IMR-90 (cell line): ENCODE results near the gene ME3. TPM values are rescaled to one million over a fixed set of nuclear protein-coding genes. Genes with fewer than 3 reads are reported as not detected.
A peak's percentile ranks its signal among the peaks of the same experiment; 100 is the strongest.

Source experiments
- ATAC-seq: fragments of 200-7000 bp; cut with Tn5 transposase; 2 replicates; pipeline ENCODE4 v1.9.1; 2020; ENCODE audit warnings: low read depth, mild to moderate bottlenecking, moderate library complexity
- BruUV-seq: library from RNA; stranded (reverse); fragments of 400-500 nt; replicated peaks from 2 replicates; lab custom pipeline; 2021; lab: Mats Ljungman, UMichigan
- CTCF ChIA-PET: fragments of 300-600 bp; formaldehyde crosslinking; extraction: SDS; loops from one replicate; lab custom pipeline; 2021; ENCODE audit warnings: antibody characterized with exemption; lab: Yijun Ruan, JAX
- POLR2A ChIA-PET: fragments of 300-600 bp; sonication (Branson Sonifier 250); formaldehyde crosslinking; loops from one replicate; lab custom pipeline; 2022; ENCODE audit warnings: antibody characterized with exemption; ENCODE audit not compliant: unreplicated experiment; lab: Charles Lee
- DNase-seq: peaks from one replicate; pipeline ENCODE4 v3.0.0; 2013
- H2AFZ ChIP-seq: replicated peaks from 2 replicates; pipeline ENCODE3; 2013; ENCODE audit warnings: low read length, mild to moderate bottlenecking; ENCODE audit not compliant: poor library complexity
- H2AK5ac ChIP-seq: 2 replicates; pipeline ENCODE4 v1.6.1; 2013; ENCODE audit warnings: low read depth, low read length, inconsistent platforms
- H2AK9ac ChIP-seq: replicated peaks from 2 replicates; pipeline ENCODE3; 2013; ENCODE audit warnings: mild to moderate bottlenecking, low read depth, low read length, moderate library complexity; ENCODE audit not compliant: poor library complexity
- H2BK120ac ChIP-seq: 2 replicates; pipeline ENCODE4 v1.6.1; 2013; ENCODE audit warnings: low read depth, low read length, inconsistent platforms
- H2BK15ac ChIP-seq: 3 replicates; pipeline ENCODE4 v1.6.1; 2013; ENCODE audit warnings: low read depth, low read length, inconsistent platforms
- H2BK20ac ChIP-seq: 2 replicates; pipeline ENCODE4 v1.6.1; 2013; ENCODE audit warnings: low read depth, mild to moderate bottlenecking, inconsistent platforms, low read length, moderate library complexity
- H2BK5ac ChIP-seq: 2 replicates; pipeline ENCODE4 v1.6.1; 2013; ENCODE audit warnings: mild to moderate bottlenecking, low read depth, low read length, inconsistent platforms; ENCODE audit not compliant: poor library complexity, severe bottlenecking
- H3K14ac ChIP-seq: replicated peaks from 2 replicates; pipeline ENCODE4 v1.6.1; 2013; ENCODE audit warnings: low read depth, low read length, inconsistent platforms
- H3K18ac ChIP-seq: 2 replicates; pipeline ENCODE4 v1.6.1; 2013; ENCODE audit warnings: low read depth, low read length, control low read depth
- H3K23ac ChIP-seq: 2 replicates; pipeline ENCODE4 v1.6.1; 2013; ENCODE audit warnings: low read depth, low read length, inconsistent platforms
- H3K27ac ChIP-seq: 2 replicates; pipeline ENCODE4 v1.5.1; 2013; ENCODE audit warnings: mild to moderate bottlenecking, control low read depth, low read length; ENCODE audit not compliant: insufficient read depth
- H3K27me3 ChIP-seq: 2 replicates; pipeline ENCODE4 v1.6.1; 2013; ENCODE audit warnings: low read length; ENCODE audit not compliant: control insufficient read depth, insufficient read depth
- H3K36me3 ChIP-seq: 2 replicates; pipeline ENCODE4 v1.6.1; 2013; ENCODE audit warnings: low read length, mixed read lengths; ENCODE audit not compliant: control insufficient read depth, insufficient read depth
- H3K4ac ChIP-seq: 2 replicates; pipeline ENCODE4 v1.6.1; 2013; ENCODE audit warnings: low read depth, low read length, inconsistent platforms
- H3K4me1 ChIP-seq: 2 replicates; pipeline ENCODE4 v1.6.1; 2013; ENCODE audit warnings: low read length, mixed read lengths; ENCODE audit not compliant: control insufficient read depth, insufficient read depth
- H3K4me2 ChIP-seq: 2 replicates; pipeline ENCODE4 v1.6.1; 2013; ENCODE audit warnings: low read depth, mild to moderate bottlenecking, control low read depth, low read length, moderate library complexity
- H3K4me3 ChIP-seq: 2 replicates; pipeline ENCODE4 v1.5.1; 2013; ENCODE audit warnings: low read depth, mild to moderate bottlenecking, control low read depth, low read length, moderate library complexity; ENCODE audit not compliant: insufficient read depth
- H3K56ac ChIP-seq: 2 replicates; pipeline ENCODE4 v1.6.1; 2013; ENCODE audit warnings: low read length, inconsistent platforms; ENCODE audit not compliant: insufficient read depth; ENCODE audit errors: extremely low read depth
- H3K79me1 ChIP-seq, 2 experiments: 2 replicates each; pipeline ENCODE4 v1.6.1; 2013; ENCODE audit warnings: low read length in 2 of 2, inconsistent platforms in 1 of 2, low read depth in 1 of 2
- H3K9ac ChIP-seq: 2 replicates; pipeline ENCODE4 v1.6.1; 2013; ENCODE audit warnings: low read depth, low read length, control low read depth
- H3K9me1 ChIP-seq: 2 replicates; pipeline ENCODE4 v1.6.1; 2013; ENCODE audit warnings: low read length, inconsistent platforms; ENCODE audit not compliant: insufficient read depth
- H3K9me3 ChIP-seq: 2 replicates; pipeline ENCODE4 v1.6.1; 2013; ENCODE audit warnings: low read length; ENCODE audit not compliant: control insufficient read depth, insufficient read depth
- H4K20me1 ChIP-seq: 2 replicates; pipeline ENCODE4 v1.6.1; 2013; ENCODE audit warnings: low read length, inconsistent platforms; ENCODE audit not compliant: insufficient read depth
- H4K5ac ChIP-seq: 2 replicates; pipeline ENCODE4 v1.6.1; 2013; ENCODE audit warnings: mild to moderate bottlenecking, low read depth, low read length, control low read depth
- H4K8ac ChIP-seq, 2 experiments: 2 replicates each; pipeline ENCODE4 v1.6.1; 2013; ENCODE audit warnings: low read depth in 2 of 2, low read length in 2 of 2, control low read depth in 1 of 2, inconsistent platforms in 1 of 2
- H4K91ac ChIP-seq: 2 replicates; pipeline ENCODE4 v1.6.1; 2013; ENCODE audit warnings: low read depth, low read length, inconsistent platforms; ENCODE audit not compliant: insufficient read depth
- FOS ChIP-seq: fragments of 150-350 bp; IDR thresholded peaks from 2 replicates; pipeline ENCODE4 v1.6.1; 2016; ENCODE audit warnings: low read depth, low read length
- MAFK ChIP-seq: IDR thresholded peaks from 2 replicates; pipeline ENCODE4 v1.6.1; 2012; ENCODE audit warnings: low read depth, low read length, improper control_type of control experiment
- MAZ ChIP-seq: IDR thresholded peaks from 2 replicates; pipeline ENCODE4 v1.6.1; 2012; ENCODE audit warnings: low read depth, mild to moderate bottlenecking, low read length, improper control_type of control experiment, moderate library complexity, borderline replicate concordance
- WGBS, 2 experiments: methylation state at CpG; one replicate each; pipeline versions ENCODE4 v1.1.5 to v1.1.7; 2013; ENCODE audit warnings: missing lambda C conversion rate in 2 of 2; ENCODE audit not compliant: insufficient read length in 1 of 2; ENCODE audit errors: extremely low coverage in 2 of 2; 5-methylcytosine and 5-hydroxymethylcytosine counted together
- dilution Hi-C: fragments of 300-500 bp; cut with HindIII; formaldehyde crosslinking; loops from one replicate; pipeline ENCODE4 v1.14.3; 2018; ENCODE audit warnings: low sequenced_read_pairs; ENCODE audit not compliant: unreplicated experiment
- in situ Hi-C: fragments of 300-500 bp; cut with MboI; formaldehyde crosslinking; loops from 3 replicates; pipeline ENCODE4 v1.14.3; 2019; ENCODE audit warnings: low sequenced_read_pairs, inconsistent platforms, mixed read lengths
- intact Hi-C: fragments of 100-400 bp; cut with micrococcal nuclease; formaldehyde crosslinking; loops from 2 replicates; pipeline ENCODE4 v1.10.0; 2022
- polyA plus RNA-seq, 3 experiments: library from polyadenylated mRNA; depleted of rRNA; stranded (reverse); fragments of >200 nt; gene quantifications; 2 replicates each; pipeline ENCODE4 v1.2.3, GENCODE V29; 2012; ENCODE audit warnings: low replicate concordance in 1 of 3
- total RNA-seq: library from RNA; depleted of rRNA; stranded (reverse); fragments of >200 nt; gene quantifications from 2 replicates; pipeline ENCODE4 v1.2.3, GENCODE V29; 2012

Gene ME3
- total and polyA plus RNA-seq, 2 of the 4 experiments (the other 2 are of a cell fraction), result 7.8 to 9.0 TPM

- POLR2A ChIA-PET, result no interaction called here
Observed at GRCh38 chr11:86592659-86593451, 79.6 kb downstream of the ME3 start.

More at GRCh38 chr11:86592659-86593451, 79.6 kb downstream of the ME3 start:
- H3K56ac ChIP-seq, result no peak overlapping the region; the same call in 1 of the 2 replicates
- no peaks in the 10 kb centered on the region for H4K20me1 ChIP-seq
- no peaks in the 10 kb centered on the region; the same call in 1 of the 2 replicates for H3K9me3 ChIP-seq
- peaks cover 19% of the 10 kb centered on the region for H3K9me1 ChIP-seq
- H3K4ac ChIP-seq, result peak overlapping the region; percentile 80
- no peak for TF ChIP-seq MAFK
- no peak for TF ChIP-seq MAZ
- TF ChIP-seq FOS, result peak; percentile 51
- DNase-seq, result peak; percentile 87
- peak overlapping the region; percentile 23 to 78; a peak in 3 of 4 replicates for H4K8ac ChIP-seq
- intact Hi-C loops (no loop called here), dilution Hi-C loops (no loop called here), in situ Hi-C loops (no loop called here)
- H3K14ac ChIP-seq, result peak overlapping the region; percentile 43; the same call in 1 of the 2 replicates
- no peak overlapping the region for H2AFZ ChIP-seq
- peaks cover 0 to 15% of the 10 kb centered on the region in 2 experiments; a peak in 1 of 4 replicates for H3K79me1 ChIP-seq
- BruUV-seq, result no TSS peak
- peak overlapping the region; percentile 55; the same call in 1 of the 2 replicates for H4K5ac ChIP-seq
- H4K91ac ChIP-seq, result peak overlapping the region; percentile 65; the same call in 1 of the 2 replicates
- peaks cover 9% of the 10 kb centered on the region for H3K4me1 ChIP-seq
- H3K36me3 ChIP-seq, result no peaks in the 10 kb centered on the region
- H2BK5ac ChIP-seq, result peak overlapping the region; percentile 87
- no CpG with 5 or more reads among the region's 5 CpGs for WGBS, 2 experiments
- H2BK120ac ChIP-seq, result peak overlapping the region; percentile 87
- no peak overlapping the region; the same call in 1 of the 2 replicates for H3K4me2 ChIP-seq
- peak overlapping the region; percentile 82 for H3K23ac ChIP-seq
- H3K27ac ChIP-seq, result no peak overlapping the region; the same call in 1 of the 2 replicates
- peak overlapping the region; percentile 56 for H2BK20ac ChIP-seq
- H2AK9ac ChIP-seq, result peak overlapping the region; percentile 29
- H3K9ac ChIP-seq, result no peak overlapping the region
- CTCF ChIA-PET, result interaction anchor here (1.0 kb wide), 1 partner anchor 16 kb away, joined by 3 read pairs; no protein-coding TSS in a partner anchor
- H3K18ac ChIP-seq, result peak overlapping the region; percentile 53; the same call in 1 of the 2 replicates
- peak overlapping the region; percentile 87 for H2AK5ac ChIP-seq
- H3K4me3 ChIP-seq, result no peak overlapping the region
- peak; percentile 50 for ATAC-seq
- H3K27me3 ChIP-seq, result no peaks in the 10 kb centered on the region
- H2BK15ac ChIP-seq, result peak overlapping the region; percentile 83; the same call in 2 of the 3 replicates
